ENCODE measurements around the gene RSPH6A. TPM values are rescaled to one million over a fixed set of nuclear protein-coding genes. Genes with fewer than 3 reads are reported as not detected.

The RSPH6A gene
- total RNA-seq, 4 donors from 2014 or later, result 0.50 to 8.9 (median 3.9) TPM

GRCh38 chr19:45823182-45823581 lies 8.1 kb upstream of the RSPH6A start:
- 95 to 98% methylated on average over 8 to 12 of the region's 12 CpGs for whole genome bisulfite sequencing, 2 donors
- TF ChIP-seq CTCF (IDR thresholded peaks at IDR 0.05), result no peak
- no peak for TF ChIP-seq POLR2A (IDR thresholded peaks at IDR 0.05)
- intact Hi-C loops (cut with DNase I), result no loop called here
- peaks cover 44 to 63% of the 10 kb centered on the region in 2 donors for H3K36me3 ChIP-seq
- no peak for DNase-seq
- no peaks in the 10 kb centered on the region for H3K27me3 ChIP-seq
- no peaks in the 10 kb centered on the region for H3K9me3 ChIP-seq
- H3K4me3 ChIP-seq (replicated peaks in 1 of 3), result no peak overlapping the region
- no peak overlapping the region for H3K27ac ChIP-seq
- H3K4me1 ChIP-seq, result no peaks in the 10 kb centered on the region

GRCh38 chr19:45822716-45823115 lies 7.6 kb upstream of the RSPH6A start:
- Histone ChIP-seq H3K27me3 (no peaks in the 10 kb centered on the region), H3K27ac (no peak overlapping the region), H3K4me1 (no peaks in the 10 kb centered on the region), H3K4me3 (replicated peaks in 1 of 3) (no peak overlapping the region), H3K9me3 (no peaks in the 10 kb centered on the region), H3K36me3 (peaks cover 40 to 58% of the 10 kb centered on the region in 2 donors)
- WGBS, 2 donors, result 90 to 94% methylated on average over 3 of the region's 5 CpGs
- intact Hi-C loops (cut with DNase I), result no loop called here
- no peak for DNase-seq
- TF ChIP-seq POLR2A (IDR thresholded peaks at IDR 0.05), result no peak
- no peak for TF ChIP-seq CTCF (IDR thresholded peaks at IDR 0.05)

GRCh38 chr19:45821570-45821969 lies 6.5 kb upstream of the RSPH6A start:
- no peak for TF ChIP-seq CTCF (IDR thresholded peaks at IDR 0.05)
- TF ChIP-seq POLR2A (IDR thresholded peaks at IDR 0.05), result no peak
- intact Hi-C loops (cut with DNase I), result no loop called here
- peaks cover 0 to 4% of the 10 kb centered on the region in 2 donors for H3K4me1 ChIP-seq
- 80 to 84% methylated on average over 3 to 10 of the region's 10 CpGs for WGBS, 2 donors
- H3K36me3 ChIP-seq, result peaks cover 28 to 47% of the 10 kb centered on the region in 2 donors
- H3K27me3 ChIP-seq, result no peaks in the 10 kb centered on the region
- DNase-seq, result no peak
- no peak overlapping the region for H3K27ac ChIP-seq
- no peak overlapping the region for H3K4me3 ChIP-seq (replicated peaks in 1 of 3)
- H3K9me3 ChIP-seq, result no peaks in the 10 kb centered on the region

GRCh38 chr19:45821103-45821521 lies 6.0 kb upstream of the RSPH6A start:
- 84 to 91% methylated on average over 8 of the region's 8 CpGs for WGBS, 2 donors
- Histone ChIP-seq H3K27me3 (no peaks in the 10 kb centered on the region), H3K4me3 (replicated peaks in 1 of 3) (no peak overlapping the region), H3K4me1 (peaks cover 0 to 4% of the 10 kb centered on the region in 2 donors), H3K9me3 (no peaks in the 10 kb centered on the region), H3K36me3 (peaks cover 24 to 43% of the 10 kb centered on the region in 2 donors), H3K27ac (no peak overlapping the region)
- intact Hi-C loops (cut with DNase I), result no loop called here
- TF ChIP-seq POLR2A (IDR thresholded peaks at IDR 0.05) (no peak), CTCF (IDR thresholded peaks at IDR 0.05) (no peak)
- DNase-seq, result no peak

GRCh38 chr19:45820413-45821102 lies 5.5 kb upstream of the RSPH6A start:
- Histone ChIP-seq H3K27me3 (no peaks in the 10 kb centered on the region), H3K36me3 (peaks cover 18 to 38% of the 10 kb centered on the region in 2 donors), H3K27ac (no peak overlapping the region), H3K9me3 (no peaks in the 10 kb centered on the region), H3K4me1 (peaks cover 0 to 4% of the 10 kb centered on the region in 2 donors), H3K4me3 (replicated peaks in 1 of 3) (no peak overlapping the region)
- 79 to 81% methylated on average over 15 to 20 of the region's 20 CpGs for WGBS, 2 donors
- no peak for TF ChIP-seq POLR2A (IDR thresholded peaks at IDR 0.05)
- no peak for TF ChIP-seq CTCF (IDR thresholded peaks at IDR 0.05)
- no peak for DNase-seq
- intact Hi-C loops (cut with DNase I), result no loop called here
